H1 (cell line): ENCODE data around the gene SLC1A7. TPM values are rescaled to one million over a fixed set of nuclear protein-coding genes. Genes with fewer than 3 reads are reported as not detected.

Source experiments
- CTCF ChIA-PET: fragments of 300-600 bp; sonication (Branson Sonifier 250); formaldehyde crosslinking; loops from one replicate; lab custom pipeline; 2021; ENCODE audit not compliant: partially characterized antibody; lab: Charles Lee
- POLR2A ChIA-PET: fragments of 300-600 bp; sonication (Branson Sonifier 250); formaldehyde crosslinking; loops from one replicate; lab custom pipeline; 2021; ENCODE audit warnings: inconsistent platforms; ENCODE audit not compliant: partially characterized antibody; lab: Charles Lee
- DNase-seq, 2 experiments: peaks; one replicate each; pipeline versions ENCODE4 v3.0.0 to v3.0.0-alpha.2; 2010 to 2022; ENCODE audit warnings: low spot score in 2 of 2, low read depth in 1 of 2, mixed read lengths in 1 of 2
- FAIRE-seq: peaks from 2 replicates; lab custom pipeline; 2011; peaks lifted over from hg19 to GRCh38; lab: Jason Lieb, UNC
- H2AFZ ChIP-seq: 2 replicates; pipeline ENCODE4 v1.8.1; 2012; ENCODE audit warnings: low read length, inconsistent platforms
- H2AK5ac ChIP-seq: 2 replicates; pipeline ENCODE4 v1.6.1; 2013; ENCODE audit warnings: low read depth, low read length
- H2BK120ac ChIP-seq: replicated peaks from 2 replicates; pipeline ENCODE3; 2013; ENCODE audit warnings: low read depth, low read length, inconsistent platforms
- H2BK12ac ChIP-seq: 2 replicates; pipeline ENCODE4 v1.6.1; 2013; ENCODE audit warnings: low read depth, low read length
- H2BK15ac ChIP-seq: 2 replicates; pipeline ENCODE4 v1.6.1; 2013; ENCODE audit warnings: low read length
- H2BK20ac ChIP-seq: 2 replicates; pipeline ENCODE4 v1.6.1; 2013; ENCODE audit warnings: low read length
- H2BK5ac ChIP-seq: 2 replicates; pipeline ENCODE4 v1.6.1; 2013; ENCODE audit warnings: low read depth, low read length
- H3K14ac ChIP-seq: 2 replicates; pipeline ENCODE4 v1.6.1; 2013; ENCODE audit warnings: inconsistent platforms; ENCODE audit not compliant: insufficient read length
- H3K18ac ChIP-seq: 2 replicates; pipeline ENCODE4 v1.6.1; 2013; ENCODE audit warnings: low read length; ENCODE audit errors: extremely low read depth
- H3K23ac ChIP-seq: 2 replicates; pipeline ENCODE4 v1.6.1; 2013; ENCODE audit warnings: inconsistent platforms; ENCODE audit not compliant: insufficient read length
- H3K23me2 ChIP-seq: 2 replicates; pipeline ENCODE4 v1.6.1; 2013; ENCODE audit warnings: low read depth, low read length
- H3K27ac ChIP-seq: 2 replicates; pipeline ENCODE4 v1.6.1; 2011; ENCODE audit warnings: low read depth, low read length, inconsistent platforms
- H3K27me3 ChIP-seq, 4 experiments: replicated peaks in 1 of 4; 1 replicate in 1 of 4; 2 replicates in 3 of 4; pipeline versions ENCODE4 v1.6.1 to v1.8.1; 2011 to 2013; ENCODE audit warnings: low read length in 3 of 4, mild to moderate bottlenecking in 3 of 4, inconsistent platforms in 2 of 4, mixed read lengths in 2 of 4, moderate library complexity in 1 of 4; ENCODE audit not compliant: control insufficient read depth in 3 of 4, insufficient read depth in 3 of 4; ENCODE audit errors: extremely low read depth in 1 of 4
- H3K36me3 ChIP-seq, 4 experiments: 2 replicates each; pipeline versions ENCODE4 v1.6.1 to v1.8.1; 2011 to 2013; ENCODE audit warnings: mild to moderate bottlenecking in 4 of 4, low read length in 3 of 4, moderate library complexity in 2 of 4, control low read depth in 1 of 4, inconsistent platforms in 1 of 4; ENCODE audit not compliant: insufficient read depth in 4 of 4, control insufficient read depth in 2 of 4
- H3K4ac ChIP-seq: replicated peaks from 2 replicates; pipeline ENCODE3; 2013; ENCODE audit warnings: low read length, low read depth, mixed read lengths, inconsistent platforms; ENCODE audit not compliant: insufficient read length
- H3K4me1 ChIP-seq, 4 experiments: replicated peaks in 1 of 4; 1 replicate in 1 of 4; 2 replicates in 3 of 4; pipeline versions ENCODE4 v1.6.1 to v1.8.1; 2011 to 2013; ENCODE audit warnings: low read length in 3 of 4, inconsistent platforms in 2 of 4, mixed read lengths in 1 of 4; ENCODE audit not compliant: insufficient read depth in 4 of 4, control insufficient read depth in 3 of 4
- H3K4me2 ChIP-seq, 2 experiments: 2 replicates each; pipeline versions ENCODE4 v1.6.1 to v1.8.1; 2011 to 2013; ENCODE audit warnings: low read depth in 2 of 2, low read length in 2 of 2, control low read depth in 1 of 2, inconsistent platforms in 1 of 2, mild to moderate bottlenecking in 1 of 2; ENCODE audit not compliant: insufficient read depth in 1 of 2
- H3K4me3 ChIP-seq, 4 experiments: fragments of 200-600, 300-600 bp in 1 of 4; sonication (generic), shearing (Covaris generic), sonication (Bioruptor Twin) in 1 of 4; 2 replicates each; pipeline versions ENCODE4 v1.5.1 to v1.8.1; 2011 to 2016; ENCODE audit warnings: low read length in 4 of 4, low read depth in 3 of 4, control low read depth in 2 of 4, inconsistent platforms in 2 of 4, mild to moderate bottlenecking in 2 of 4, mixed read lengths in 1 of 4, moderate library complexity in 1 of 4; ENCODE audit not compliant: insufficient read depth in 2 of 4; ENCODE audit errors: extremely low read depth in 1 of 4
- H3K56ac ChIP-seq: replicated peaks from 2 replicates; pipeline ENCODE3; 2013; ENCODE audit warnings: low read depth, mild to moderate bottlenecking, mixed read lengths, low read length, inconsistent platforms; ENCODE audit not compliant: insufficient read length
- H3K79me1 ChIP-seq: 2 replicates; pipeline ENCODE4 v1.6.1; 2013; ENCODE audit warnings: low read depth, low read length, control low read depth
- H3K79me2 ChIP-seq, 2 experiments: 2 replicates each; pipeline versions ENCODE4 v1.6.1 to v1.8.1; 2012 to 2013; ENCODE audit warnings: low read length in 2 of 2, mild to moderate bottlenecking in 2 of 2, inconsistent platforms in 1 of 2; ENCODE audit not compliant: insufficient read depth in 2 of 2, control insufficient read depth in 1 of 2
- H3K9ac ChIP-seq, 4 experiments: replicated peaks in 1 of 4; 1 replicate in 1 of 4; 2 replicates in 3 of 4; pipeline versions ENCODE4 v1.6.1 to v1.8.1; 2011 to 2013; ENCODE audit warnings: low read depth in 3 of 4, low read length in 3 of 4, control low read depth in 2 of 4, mild to moderate bottlenecking in 2 of 4, moderate library complexity in 2 of 4, inconsistent platforms in 1 of 4; ENCODE audit errors: extremely low read depth in 1 of 4
- H3K9me3 ChIP-seq, 2 experiments: 2 replicates each; pipeline versions ENCODE4 v1.6.1 to v1.8.1; 2012 to 2013; ENCODE audit warnings: mild to moderate bottlenecking in 2 of 2, moderate library complexity in 2 of 2, control low read depth in 1 of 2, inconsistent platforms in 1 of 2, low read depth in 1 of 2, low read length in 1 of 2, mixed read lengths in 1 of 2; ENCODE audit not compliant: insufficient read depth in 2 of 2
- H4K20me1 ChIP-seq, 2 experiments: replicated peaks in 1 of 2; 2 replicates each; pipeline versions ENCODE3 to v1.8.1; 2011 to 2013; ENCODE audit warnings: inconsistent platforms in 2 of 2, low read length in 2 of 2, mild to moderate bottlenecking in 1 of 2; ENCODE audit not compliant: insufficient read depth in 2 of 2, control insufficient read depth in 1 of 2
- H4K5ac ChIP-seq: 2 replicates; pipeline ENCODE4 v1.6.1; 2013; ENCODE audit warnings: low read length, low read depth, mixed read lengths, inconsistent platforms; ENCODE audit not compliant: insufficient read length
- H4K8ac ChIP-seq: 2 replicates; pipeline ENCODE4 v1.8.0; 2013; ENCODE audit warnings: mild to moderate bottlenecking, moderate library complexity, low read length, inconsistent platforms; ENCODE audit not compliant: insufficient read depth; ENCODE audit errors: extremely low read depth
- H4K91ac ChIP-seq: replicated peaks from 2 replicates; pipeline ENCODE3; 2013; ENCODE audit warnings: low read length, mixed read lengths, inconsistent platforms; ENCODE audit not compliant: insufficient read length
- PHF8 ChIP-seq: fragments of 200-600 bp; sonication (generic); conservative IDR thresholded peaks from 2 replicates; pipeline ENCODE4 v1.7.1; 2012; ENCODE audit warnings: low read depth, mild to moderate bottlenecking, inconsistent platforms, low read length, moderate library complexity
- SP4 ChIP-seq: IDR thresholded peaks from 2 replicates; pipeline ENCODE4 v1.6.1; 2012; ENCODE audit warnings: low read length, inconsistent platforms
- YY1 ChIP-seq: IDR thresholded peaks from 2 replicates; pipeline ENCODE4 v1.6.1; 2011; ENCODE audit warnings: low read depth, mild to moderate bottlenecking, low read length
- WGBS, 2 experiments: shearing (Covaris generic) in 1 of 2; methylation state at CpG; one replicate each; pipeline versions ENCODE4 v1.1.6 to v1.1.7; 2013 to 2015; ENCODE audit warnings: low lambda C conversion rate in 2 of 2, mixed read lengths in 2 of 2, inconsistent platforms in 1 of 2, low coverage in 1 of 2, missing lambda C conversion rate in 1 of 2; ENCODE audit not compliant: insufficient replicate concordance in 2 of 2, insufficient coverage in 1 of 2, insufficient read length in 1 of 2; ENCODE audit errors: extremely low coverage in 1 of 2, missing lambda C conversion rate in 1 of 2; 5-methylcytosine and 5-hydroxymethylcytosine counted together
- polyA plus RNA-seq, 7 experiments: library from polyadenylated mRNA; depleted of rRNA in 3 of 7; stranded (reverse) in 5 of 7; unstranded in 2 of 7; fragments of >200 nt in 5 of 7; fragments of 200-250 nt in 2 of 7; gene quantifications; 1 replicate in 5 of 7; 2 replicates in 1 of 7; 4 replicates in 1 of 7; pipeline versions ENCODE4 v1.2.1 to v1.2.3, GENCODE V29; 2011 to 2013; ENCODE audit warnings: missing spikeins in 2 of 7, mixed read lengths in 2 of 7
- small RNA-seq: library from polyadenylated mRNA; stranded (forward); fragments of <200 nt; extraction: miRNeasy Mini kit (QIAGEN cat#:217004); gene quantifications from one replicate; pipeline ENCODE3, GENCODE V24; 2013; ENCODE audit not compliant: insufficient read depth
- total RNA-seq: library from RNA; stranded (reverse); fragmentation: NEBNext Ultra II Directional; extraction: Animal tissue kit (Norgen Biotek cat#: 25700); gene quantifications from 2 replicates; pipeline ENCODE4 v1.2.1, GENCODE V29; 2021

The SLC1A7 gene
- total and polyA plus RNA-seq, 2 of the 8 experiments (the other 6 are each of a cell fraction or from before 2014, with no cell fraction given) = not detected

GRCh38 chr1:53038566-53038965 is 103.9 kb downstream of the SLC1A7 start:
- H3K4ac ChIP-seq = no peak overlapping the region
- TF ChIP-seq PHF8 = no peak
- no peak for TF ChIP-seq SP4
- TF ChIP-seq YY1 = no peak
- no peak overlapping the region for H3K4me2 ChIP-seq
- no peak overlapping the region for H3K27ac ChIP-seq
- no peak for FAIRE-seq
- ChIA-PET CTCF (no interaction called here), POLR2A (no interaction called here)
- no peak overlapping the region for H3K18ac ChIP-seq
- H3K9me3 ChIP-seq = no peaks in the 10 kb centered on the region
- no peak overlapping the region for H2BK12ac ChIP-seq
- H3K36me3 ChIP-seq = no peaks in the 10 kb centered on the region; a peak in 2 of 8 replicates
- no peaks in the 10 kb centered on the region for H3K79me2 ChIP-seq
- no peak overlapping the region for H4K91ac ChIP-seq
- H2BK120ac ChIP-seq = no peak overlapping the region
- no peak overlapping the region for H2BK5ac ChIP-seq
- no peak overlapping the region for H3K4me3 ChIP-seq
- no peak overlapping the region for H4K5ac ChIP-seq
- 89% methylated on average over 3 of the region's 3 CpGs; no CpG with 5 or more reads in 1 of the 2 experiments for WGBS, 2 experiments
- H3K9ac ChIP-seq = no peak overlapping the region
- no peak overlapping the region for H2AFZ ChIP-seq
- no peak overlapping the region for H2BK20ac ChIP-seq
- H3K4me1 ChIP-seq = peaks cover 0 to 3% (median 2%) of the 10 kb centered on the region in 4 experiments; a peak in 3 of 7 replicates
- no peak overlapping the region; the same call in 1 of the 2 replicates for H4K8ac ChIP-seq
- no peaks in the 10 kb centered on the region for H4K20me1 ChIP-seq
- H3K23me2 ChIP-seq = no peaks in the 10 kb centered on the region
- no peak overlapping the region for H3K14ac ChIP-seq
- H3K56ac ChIP-seq = no peak overlapping the region
- H3K23ac ChIP-seq = no peak overlapping the region
- no peak overlapping the region for H2AK5ac ChIP-seq
- H3K27me3 ChIP-seq = no peaks in the 10 kb centered on the region
- no peaks in the 10 kb centered on the region for H3K79me1 ChIP-seq
- no peak for DNase-seq
- no peak overlapping the region for H2BK15ac ChIP-seq

Small RNA genes lying within 50 kb of the gene (small RNA-seq; reads per million reads assigned to genes)
- gene HIGD1AP11 = not detected

Other genes with a start within 250 kb of the SLC1A7 start
- gene ECHDC2, start 220.9 kb downstream of the SLC1A7 start, total RNA-seq = 17.0 and 17.5 TPM in 2 replicates
- 19.4 and 28.5 TPM in 2 replicates for gene ECHDC2, start 220.9 kb downstream of the SLC1A7 start, polyA plus RNA-seq (2011; rRNA removed)
- 53.0 and 54.3 TPM in 2 replicates for gene SCP2, start 215.4 kb downstream of the SLC1A7 start, total RNA-seq
- 7.0 and 20.9 TPM in 2 replicates for gene SCP2, start 215.4 kb downstream of the SLC1A7 start, polyA plus RNA-seq (2011; rRNA removed)
- 0.11 and 0.17 TPM in 2 replicates for gene PODN, start 80.4 kb downstream of the SLC1A7 start, total RNA-seq
- gene PODN, start 80.4 kb downstream of the SLC1A7 start, polyA plus RNA-seq (2011; rRNA removed) = 0.17 and 0.63 TPM in 2 replicates
- gene CPT2, start 54.2 kb upstream of the SLC1A7 start, total RNA-seq = 21.6 and 23.9 TPM in 2 replicates
- 25.5 and 29.9 TPM in 2 replicates for gene CPT2, start 54.2 kb upstream of the SLC1A7 start, polyA plus RNA-seq (2011; rRNA removed)
- gene CZIB, start 78.0 kb upstream of the SLC1A7 start, total RNA-seq = 46.5 and 46.8 TPM in 2 replicates
- 36.1 and 48.0 TPM in 2 replicates for gene CZIB, start 78.0 kb upstream of the SLC1A7 start, polyA plus RNA-seq (2011; rRNA removed)
- gene MAGOH, start 95.9 kb upstream of the SLC1A7 start, total RNA-seq = 74.3 and 74.5 TPM in 2 replicates
- gene MAGOH, start 95.9 kb upstream of the SLC1A7 start, polyA plus RNA-seq (2011; rRNA removed) = 18.5 and 46.9 TPM in 2 replicates
- 66.4 and 68.1 TPM in 2 replicates for gene LRP8, start 185.4 kb upstream of the SLC1A7 start, total RNA-seq
- 63.2 and 74.6 TPM in 2 replicates for gene LRP8, start 185.4 kb upstream of the SLC1A7 start, polyA plus RNA-seq (2011; rRNA removed)